HEK293 (cell line): ENCODE measurements around the gene EIF4A3.

Experiments
- CTCF ChIA-PET: fragments of 350-600 bp; formaldehyde crosslinking; extraction: SDS; loops from one replicate; lab custom pipeline; 2021; ENCODE audit warnings: antibody characterized with exemption; lab: Yijun Ruan, JAX
- POLR2A ChIA-PET: fragments of 300-600 bp; formaldehyde crosslinking; extraction: SDS; loops from one replicate; lab custom pipeline; 2020; ENCODE audit warnings: antibody characterized with exemption, inconsistent platforms; lab: Yijun Ruan, JAX
- H3K27ac ChIP-seq: fragments of 200-500 bp; sonication (Bioruptor generic); 2 replicates; pipeline ENCODE4 v1.5.1; 2014; ENCODE audit warnings: low read depth, low read length, control low read depth, inconsistent platforms; ENCODE audit errors: extremely low read depth
- H3K36me3 ChIP-seq, 2 experiments: fragments of 200-500 bp in 1 of 2; sonication (Bioruptor generic) in 1 of 2; 1 replicate in 1 of 2; 2 replicates in 1 of 2; pipeline ENCODE4 v1.5.1; 2014 to 2017; ENCODE audit warnings: inconsistent platforms in 2 of 2, low read length in 2 of 2; ENCODE audit not compliant: control insufficient read depth in 2 of 2, insufficient read depth in 1 of 2
- H3K4me1 ChIP-seq: fragments of 200-500 bp; sonication (Bioruptor generic); 2 replicates; pipeline ENCODE4 v1.5.1; 2014; ENCODE audit warnings: mild to moderate bottlenecking, low read length, inconsistent platforms; ENCODE audit not compliant: control insufficient read depth, insufficient read depth
- H3K4me3 ChIP-seq: 2 replicates; pipeline ENCODE4 v1.5.1; 2011; ENCODE audit warnings: low read depth, mild to moderate bottlenecking, control low read depth, low read length, moderate library complexity
- H3K9me3 ChIP-seq: fragments of 200-500 bp; sonication (Bioruptor generic); 2 replicates; pipeline ENCODE4 v1.5.1; 2014; ENCODE audit warnings: low read depth, low read length, inconsistent platforms; ENCODE audit not compliant: control insufficient read depth, insufficient read depth
- GLIS2 ChIP-seq: fragments of 450-650 bp; formaldehyde crosslinking; IDR thresholded peaks from 2 replicates; pipeline ENCODE4 v1.5.1; 2016; ENCODE audit warnings: missing biosample characterization, missing genetic modification characterization
- HOXD13 ChIP-seq: sonication (generic); formaldehyde crosslinking; IDR thresholded peaks from 2 replicates; pipeline ENCODE4 v1.8.0; 2022; ENCODE audit warnings: missing genetic modification reagents, borderline replicate concordance
- KLF16 ChIP-seq: fragments of 450-650 bp; formaldehyde crosslinking; IDR thresholded peaks from 2 replicates; pipeline ENCODE4 v1.5.1; 2017; ENCODE audit warnings: missing biosample characterization, missing genetic modification characterization
- PATZ1 ChIP-seq: fragments of 450-650 bp; formaldehyde crosslinking; IDR thresholded peaks from 2 replicates; pipeline ENCODE4 v1.5.1; 2016; ENCODE audit warnings: missing biosample characterization, missing genetic modification characterization
- REPIN1 ChIP-seq: fragments of 450-650 bp; formaldehyde crosslinking; IDR thresholded peaks from 2 replicates; pipeline ENCODE4 v1.5.1; 2017; ENCODE audit warnings: missing biosample characterization, missing genetic modification characterization, low read depth
- SP3 ChIP-seq: fragments of 450-650 bp; formaldehyde crosslinking; IDR thresholded peaks from 2 replicates; pipeline ENCODE4 v1.5.1; 2016; ENCODE audit warnings: missing biosample characterization, missing genetic modification characterization
- ZBTB49 ChIP-seq: fragments of 450-650 bp; formaldehyde crosslinking; IDR thresholded peaks from 2 replicates; pipeline ENCODE4 v1.5.1; 2016; ENCODE audit warnings: missing biosample characterization, missing genetic modification characterization, low read depth
- ZBTB8A ChIP-seq: fragments of 450-650 bp; formaldehyde crosslinking; IDR thresholded peaks from 2 replicates; pipeline ENCODE4 v1.5.1; 2016; ENCODE audit warnings: missing biosample characterization, missing genetic modification characterization
- ZFHX2 ChIP-seq: fragments of 450-650 bp; formaldehyde crosslinking; conservative IDR thresholded peaks from 2 replicates; pipeline ENCODE4 v1.5.1; 2016; ENCODE audit warnings: missing biosample characterization, missing genetic modification characterization
- ZFP69B ChIP-seq: fragments of 450-650 bp; formaldehyde crosslinking; IDR thresholded peaks from 2 replicates; pipeline ENCODE4 v1.5.1; 2016; ENCODE audit warnings: missing biosample characterization, missing genetic modification characterization
- ZNF175 ChIP-seq: fragments of 450-650 bp; formaldehyde crosslinking; IDR thresholded peaks from 2 replicates; pipeline ENCODE4 v1.5.1; 2016; ENCODE audit warnings: missing biosample characterization, missing genetic modification characterization
- ZNF202 ChIP-seq: fragments of 450-650 bp; formaldehyde crosslinking; IDR thresholded peaks from 2 replicates; pipeline ENCODE4 v1.5.1; 2016; ENCODE audit warnings: missing biosample characterization, missing genetic modification characterization, borderline replicate concordance
- ZNF214 ChIP-seq: fragments of 450-650 bp; formaldehyde crosslinking; IDR thresholded peaks from 2 replicates; pipeline ENCODE4 v1.5.1; 2017; ENCODE audit warnings: missing biosample characterization, mild to moderate bottlenecking, missing genetic modification characterization, borderline replicate concordance
- ZNF324 ChIP-seq: fragments of 450-650 bp; formaldehyde crosslinking; IDR thresholded peaks from 2 replicates; pipeline ENCODE4 v1.5.1; 2016; ENCODE audit warnings: missing biosample characterization, missing genetic modification characterization
- ZNF362 ChIP-seq: fragments of 450-650 bp; formaldehyde crosslinking; IDR thresholded peaks from 2 replicates; pipeline ENCODE4 v1.5.1; 2016; ENCODE audit warnings: missing biosample characterization, missing genetic modification characterization
- ZNF394 ChIP-seq: fragments of 450-650 bp; formaldehyde crosslinking; IDR thresholded peaks from 2 replicates; pipeline ENCODE4 v1.5.1; 2016; ENCODE audit warnings: missing biosample characterization, missing genetic modification characterization, mild to moderate bottlenecking, moderate library complexity, borderline replicate concordance
- ZNF404 ChIP-seq: fragments of 450-650 bp; formaldehyde crosslinking; IDR thresholded peaks from 2 replicates; pipeline ENCODE4 v1.5.1; 2017; ENCODE audit warnings: missing biosample characterization, missing genetic modification characterization
- ZNF423 ChIP-seq: fragments of 450-650 bp; formaldehyde crosslinking; IDR thresholded peaks from 2 replicates; pipeline ENCODE4 v1.5.1; 2016; ENCODE audit warnings: missing biosample characterization, missing genetic modification characterization
- ZNF561 ChIP-seq: fragments of 450-650 bp; IDR thresholded peaks from 2 replicates; pipeline ENCODE4 v1.5.1; 2018; ENCODE audit warnings: missing biosample characterization, missing genetic modification characterization, borderline replicate concordance
- ZNF585B ChIP-seq: fragments of 450-650 bp; formaldehyde crosslinking; IDR thresholded peaks from 2 replicates; pipeline ENCODE4 v1.5.1; 2016; ENCODE audit warnings: missing biosample characterization, missing genetic modification characterization
- ZNF624 ChIP-seq: fragments of 450-650 bp; formaldehyde crosslinking; IDR thresholded peaks from 2 replicates; pipeline ENCODE4 v1.5.1; 2017; ENCODE audit warnings: missing biosample characterization, missing genetic modification characterization
- ZNF629 ChIP-seq: fragments of 450-650 bp; formaldehyde crosslinking; IDR thresholded peaks from 2 replicates; pipeline ENCODE4 v1.5.1; 2017; ENCODE audit warnings: missing biosample characterization, missing genetic modification characterization
- ZNF692 ChIP-seq: fragments of 450-650 bp; formaldehyde crosslinking; IDR thresholded peaks from 2 replicates; pipeline ENCODE4 v1.5.1; 2016; ENCODE audit warnings: missing biosample characterization, missing genetic modification characterization
- ZNF830 ChIP-seq: fragments of 450-650 bp; IDR thresholded peaks from 2 replicates; pipeline ENCODE4 v1.5.0; 2018; ENCODE audit warnings: missing biosample characterization, missing genetic modification characterization, low read depth, mild to moderate bottlenecking, moderate library complexity
- ZSCAN5A ChIP-seq: fragments of 450-650 bp; formaldehyde crosslinking; IDR thresholded peaks from 2 replicates; pipeline ENCODE4 v1.5.1; 2016; ENCODE audit warnings: missing biosample characterization, missing genetic modification characterization
- ZXDB ChIP-seq: fragments of 450-650 bp; formaldehyde crosslinking; IDR thresholded peaks from 2 replicates; pipeline ENCODE4 v1.5.1; 2016; ENCODE audit warnings: missing biosample characterization, missing genetic modification characterization

The EIF4A3 gene

GRCh38 chr17:80092959-80093358 lies 54.0 kb downstream of the EIF4A3 start:
- TF ChIP-seq GLIS2 (no peak), ZFP69B (tag by site-specific recombination) (no peak), ZNF692 (tag by site-specific recombination) (no peak), ZNF830 (tag by site-specific recombination) (no peak), ZNF585B (tag by site-specific recombination) (no peak), SP3 (tag by site-specific recombination) (no peak), HOXD13 (CRISPR knock-in tag) (no peak), ZNF404 (tag by site-specific recombination) (no peak), KLF16 (no peak), ZNF561 (tag by site-specific recombination) (no peak), ZNF394 (tag by site-specific recombination) (no peak), ZBTB8A (tag by site-specific recombination) (no peak), ZFHX2 (tag by site-specific recombination) (no peak), ZNF629 (tag by site-specific recombination) (no peak)
- no peaks in the 10 kb centered on the region for H3K9me3 ChIP-seq
- 0 out of 2 replicates have a peak, but pooled peaks cover 2% of the 10 kb centered on the region for H3K4me1 ChIP-seq
- no peak overlapping the region for H3K4me3 ChIP-seq
- CTCF ChIA-PET = interaction anchor here (0.6 to 3.4 kb wide), 4 partner anchors 8 to 84 kb away, joined by 3 to 31 read pairs (median 16); partner anchors contain the start of gene GAA
- no peak overlapping the region for H3K27ac ChIP-seq
- POLR2A ChIA-PET = no interaction called here
- no peaks in the 10 kb centered on the region for H3K36me3 ChIP-seq

GRCh38 chr17:80091376-80091775 lies 55.6 kb downstream of the EIF4A3 start:
- POLR2A ChIA-PET = interaction anchor here (1.5 kb wide), 1 partner anchor 10 kb away, joined by 5 read pairs; the partner anchor contains the start of gene GAA

More at GRCh38 chr17:80091376-80091775, 55.6 kb downstream of the EIF4A3 start:
- no peaks in the 10 kb centered on the region for H3K36me3 ChIP-seq
- no peak overlapping the region for H3K4me3 ChIP-seq
- no peak overlapping the region for H3K27ac ChIP-seq
- CTCF ChIA-PET = interaction anchor here (1.2 to 3.4 kb wide), 4 partner anchors 9 to 86 kb away, joined by 3 to 31 read pairs (median 14); partner anchors contain the start of gene GAA
- no peak for TF ChIP-seq ZNF624 (tag by site-specific recombination)
- TF ChIP-seq ZNF175 (tag by site-specific recombination) = no peak
- no peak for TF ChIP-seq ZNF214 (tag by site-specific recombination)
- no peak for TF ChIP-seq ZSCAN5A (tag by site-specific recombination)
- no peak for TF ChIP-seq ZBTB49 (tag by site-specific recombination)
- no peak for TF ChIP-seq ZNF202 (tag by site-specific recombination)
- TF ChIP-seq ZXDB = no peak
- TF ChIP-seq ZNF362 (tag by site-specific recombination) = no peak
- TF ChIP-seq REPIN1 (tag by site-specific recombination) = no peak
- TF ChIP-seq ZNF423 (tag by site-specific recombination) = no peak
- no peak for TF ChIP-seq PATZ1 (tag by site-specific recombination)
- no peak for TF ChIP-seq ZNF324 (tag by site-specific recombination)
- no peak for TF ChIP-seq ZNF404 (tag by site-specific recombination)
- no peaks in the 10 kb centered on the region for H3K9me3 ChIP-seq
- H3K4me1 ChIP-seq = 0 out of 2 replicates have a peak, but pooled peaks cover 2% of the 10 kb centered on the region
